Measurements from ENCODE around the gene ZFP36L1. TPM values are rescaled to one million over a fixed set of nuclear protein-coding genes. Genes with fewer than 3 reads are reported as not detected.

Gene ZFP36L1
- total and polyA plus RNA-seq, 9 of the 15 experiments (the other 6 are each of a cell fraction or from before 2014, with no cell fraction given): 1.3 to 26.6 (median 3.7) TPM

DNA sequence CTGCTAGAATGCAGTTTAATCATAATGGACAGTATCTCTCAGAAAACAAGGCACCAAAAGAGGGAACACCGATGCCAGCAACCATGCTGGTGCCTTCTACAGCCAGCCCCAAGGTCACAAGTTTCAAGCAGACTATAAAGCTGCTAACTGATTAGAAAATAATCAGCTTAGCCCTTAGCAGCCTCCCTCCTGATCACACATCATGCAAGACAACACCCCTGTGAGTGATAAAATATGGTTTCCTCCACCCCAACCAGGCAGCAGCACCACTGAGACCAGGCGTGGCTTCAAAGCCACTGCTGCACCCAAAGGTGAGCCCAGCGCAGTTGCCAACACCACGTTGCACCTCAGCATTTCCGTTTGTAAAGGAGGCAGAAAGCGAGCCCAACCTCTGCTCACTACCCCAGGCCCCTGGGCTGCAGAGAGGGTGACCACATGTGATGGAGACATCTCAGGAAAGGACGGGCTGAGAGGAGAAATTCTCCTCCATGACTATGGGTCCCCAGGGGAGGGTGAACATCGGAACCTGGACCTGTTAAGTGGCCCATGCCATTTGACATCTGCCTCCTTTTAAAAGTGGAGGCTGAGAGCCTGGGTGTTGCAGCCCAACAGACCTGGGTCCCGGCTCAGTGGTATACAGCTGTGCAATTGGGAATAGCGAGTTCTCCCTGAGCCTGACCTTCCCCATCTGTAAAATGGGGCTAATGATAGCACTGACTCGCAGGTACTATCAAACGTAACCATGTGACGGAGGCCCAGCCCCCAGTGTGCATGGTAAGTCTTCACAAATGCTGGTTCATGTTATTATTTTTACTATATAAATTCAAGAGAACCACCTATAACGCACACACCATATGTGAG is 11.5 kb downstream of the ZFP36L1 start (continued):
- TF ChIP-seq ARID2 (IDR thresholded peaks at IDR 0.05): no peak
- TF ChIP-seq MBD2 (IDR thresholded peaks at IDR 0.05; ENCODE audit: borderline replicate concordance, low read depth): 0 out of 2 replicates have a peak, but pooled peaks have one; percentile 62
- TF ChIP-seq, protein P1, sequence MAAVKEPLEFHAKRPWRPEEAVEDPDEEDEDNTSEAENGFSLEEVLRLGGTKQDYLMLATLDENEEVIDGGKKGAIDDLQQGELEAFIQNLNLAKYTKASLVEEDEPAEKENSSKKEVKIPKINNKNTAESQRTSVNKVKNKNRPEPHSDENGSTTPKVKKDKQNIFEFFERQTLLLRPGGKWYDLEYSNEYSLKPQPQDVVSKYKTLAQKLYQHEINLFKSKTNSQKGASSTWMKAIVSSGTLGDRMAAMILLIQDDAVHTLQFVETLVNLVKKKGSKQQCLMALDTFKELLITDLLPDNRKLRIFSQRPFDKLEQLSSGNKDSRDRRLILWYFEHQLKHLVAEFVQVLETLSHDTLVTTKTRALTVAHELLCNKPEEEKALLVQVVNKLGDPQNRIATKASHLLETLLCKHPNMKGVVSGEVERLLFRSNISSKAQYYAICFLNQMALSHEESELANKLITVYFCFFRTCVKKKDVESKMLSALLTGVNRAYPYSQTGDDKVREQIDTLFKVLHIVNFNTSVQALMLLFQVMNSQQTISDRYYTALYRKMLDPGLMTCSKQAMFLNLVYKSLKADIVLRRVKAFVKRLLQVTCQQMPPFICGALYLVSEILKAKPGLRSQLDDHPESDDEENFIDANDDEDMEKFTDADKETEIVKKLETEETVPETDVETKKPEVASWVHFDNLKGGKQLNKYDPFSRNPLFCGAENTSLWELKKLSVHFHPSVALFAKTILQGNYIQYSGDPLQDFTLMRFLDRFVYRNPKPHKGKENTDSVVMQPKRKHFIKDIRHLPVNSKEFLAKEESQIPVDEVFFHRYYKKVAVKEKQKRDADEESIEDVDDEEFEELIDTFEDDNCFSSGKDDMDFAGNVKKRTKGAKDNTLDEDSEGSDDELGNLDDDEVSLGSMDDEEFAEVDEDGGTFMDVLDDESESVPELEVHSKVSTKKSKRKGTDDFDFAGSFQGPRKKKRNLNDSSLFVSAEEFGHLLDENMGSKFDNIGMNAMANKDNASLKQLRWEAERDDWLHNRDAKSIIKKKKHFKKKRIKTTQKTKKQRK (IDR thresholded peaks at IDR 0.05; ENCODE audit: borderline replicate concordance, low read depth, low read length): no peak
- TF ChIP-seq, protein P2, sequence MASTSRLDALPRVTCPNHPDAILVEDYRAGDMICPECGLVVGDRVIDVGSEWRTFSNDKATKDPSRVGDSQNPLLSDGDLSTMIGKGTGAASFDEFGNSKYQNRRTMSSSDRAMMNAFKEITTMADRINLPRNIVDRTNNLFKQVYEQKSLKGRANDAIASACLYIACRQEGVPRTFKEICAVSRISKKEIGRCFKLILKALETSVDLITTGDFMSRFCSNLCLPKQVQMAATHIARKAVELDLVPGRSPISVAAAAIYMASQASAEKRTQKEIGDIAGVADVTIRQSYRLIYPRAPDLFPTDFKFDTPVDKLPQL (IDR thresholded peaks at IDR 0.05; ENCODE audit: extremely low read depth, insufficient read length): no peak
- 0 out of 2 replicates have a peak, but pooled peaks have one; percentile 52 for TF ChIP-seq TCF7 (IDR thresholded peaks at IDR 0.05; ENCODE audit: borderline replicate concordance)
- TF ChIP-seq, protein P3, sequence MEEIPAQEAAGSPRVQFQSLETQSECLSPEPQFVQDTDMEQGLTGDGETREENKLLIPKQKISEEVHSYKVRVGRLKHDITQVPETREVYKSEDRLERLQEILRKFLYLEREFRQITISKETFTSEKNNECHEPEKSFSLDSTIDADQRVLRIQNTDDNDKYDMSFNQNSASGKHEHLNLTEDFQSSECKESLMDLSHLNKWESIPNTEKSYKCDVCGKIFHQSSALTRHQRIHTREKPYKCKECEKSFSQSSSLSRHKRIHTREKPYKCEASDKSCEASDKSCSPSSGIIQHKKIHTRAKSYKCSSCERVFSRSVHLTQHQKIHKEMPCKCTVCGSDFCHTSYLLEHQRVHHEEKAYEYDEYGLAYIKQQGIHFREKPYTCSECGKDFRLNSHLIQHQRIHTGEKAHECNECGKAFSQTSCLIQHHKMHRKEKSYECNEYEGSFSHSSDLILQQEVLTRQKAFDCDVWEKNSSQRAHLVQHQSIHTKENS (CRISPR knock-in tag; IDR thresholded peaks at IDR 0.05): no peak
- TF ChIP-seq PHF20 (IDR thresholded peaks at IDR 0.05; ENCODE audit: partially characterized antibody): no peak
- no peak for TF ChIP-seq HDAC3 (IDR thresholded peaks at IDR 0.05; ENCODE audit: borderline replicate concordance, partially characterized antibody)
- no peak for TF ChIP-seq TSC22D4 (tag; IDR thresholded peaks at IDR 0.05)
- no peak for TF ChIP-seq EP400 (IDR thresholded peaks at IDR 0.05)
- no peak for TF ChIP-seq RCOR1 (IDR thresholded peaks at IDR 0.05; ENCODE audit: borderline replicate concordance in 1 of 2, low read depth in 2 of 2, low read length in 2 of 2)
- TF ChIP-seq TEAD4 (IDR thresholded peaks at IDR 0.05; ENCODE audit: low read length): 0 out of 2 replicates have a peak, but pooled peaks have one; percentile 18
- TF ChIP-seq TEAD4 (CRISPR knock-in tag; IDR thresholded peaks at IDR 0.05; ENCODE audit: borderline replicate concordance): no peak
- no peak for TF ChIP-seq HSF4 (CRISPR knock-in tag; IDR thresholded peaks at IDR 0.05; ENCODE audit: borderline replicate concordance)
- TF ChIP-seq ZNF57 (CRISPR knock-in tag; IDR thresholded peaks at IDR 0.05): no peak
- no peak for TF ChIP-seq GATAD2A (IDR thresholded peaks at IDR 0.05)
- TF ChIP-seq ERF (CRISPR knock-in tag; IDR thresholded peaks at IDR 0.05): no peak
